BE2C (cell line): ENCODE measurements around the gene CFAP119.

Experiments
- DNase-seq: peaks from one replicate; pipeline ENCODE4 v3.0.0-alpha.2; 2020
- H3K27me3 ChIP-seq: fragments of 250-450 bp; sonication (Bioruptor Pico); 2 replicates; pipeline ENCODE4 v1.5.1; 2020; ENCODE audit warnings: mild to moderate bottlenecking
- H3K36me3 ChIP-seq: fragments of 250-450 bp; sonication (Bioruptor Pico); 2 replicates; pipeline ENCODE4 v1.5.1; 2020; ENCODE audit warnings: mild to moderate bottlenecking
- H3K4me1 ChIP-seq: fragments of 250-450 bp; sonication (Bioruptor Pico); 2 replicates; pipeline ENCODE4 v1.5.1; 2020
- H3K4me3 ChIP-seq: 2 replicates; pipeline ENCODE4 v1.5.1; 2011; ENCODE audit warnings: low read depth, low read length
- H3K9me3 ChIP-seq: fragments of 250-450 bp; sonication (Bioruptor Pico); 2 replicates; pipeline ENCODE4 v1.5.1; 2020
- CTCF ChIP-seq: IDR thresholded peaks from 2 replicates; pipeline ENCODE4 v1.5.1; 2012; ENCODE audit warnings: mild to moderate bottlenecking, low read depth, low read length

Gene CFAP119

GRCh38 chr16:30740364-30741251 lies 21.3 kb downstream of the CFAP119 start:
- DNase-seq, result no peak
- Histone ChIP-seq H3K4me1 (peaks cover 13% of the 10 kb centered on the region), H3K9me3 (no peaks in the 10 kb centered on the region), H3K36me3 (peaks cover 35% of the 10 kb centered on the region), H3K4me3 (no peak overlapping the region), H3K27me3 (no peaks in the 10 kb centered on the region)
- no peak for TF ChIP-seq CTCF

DNA sequence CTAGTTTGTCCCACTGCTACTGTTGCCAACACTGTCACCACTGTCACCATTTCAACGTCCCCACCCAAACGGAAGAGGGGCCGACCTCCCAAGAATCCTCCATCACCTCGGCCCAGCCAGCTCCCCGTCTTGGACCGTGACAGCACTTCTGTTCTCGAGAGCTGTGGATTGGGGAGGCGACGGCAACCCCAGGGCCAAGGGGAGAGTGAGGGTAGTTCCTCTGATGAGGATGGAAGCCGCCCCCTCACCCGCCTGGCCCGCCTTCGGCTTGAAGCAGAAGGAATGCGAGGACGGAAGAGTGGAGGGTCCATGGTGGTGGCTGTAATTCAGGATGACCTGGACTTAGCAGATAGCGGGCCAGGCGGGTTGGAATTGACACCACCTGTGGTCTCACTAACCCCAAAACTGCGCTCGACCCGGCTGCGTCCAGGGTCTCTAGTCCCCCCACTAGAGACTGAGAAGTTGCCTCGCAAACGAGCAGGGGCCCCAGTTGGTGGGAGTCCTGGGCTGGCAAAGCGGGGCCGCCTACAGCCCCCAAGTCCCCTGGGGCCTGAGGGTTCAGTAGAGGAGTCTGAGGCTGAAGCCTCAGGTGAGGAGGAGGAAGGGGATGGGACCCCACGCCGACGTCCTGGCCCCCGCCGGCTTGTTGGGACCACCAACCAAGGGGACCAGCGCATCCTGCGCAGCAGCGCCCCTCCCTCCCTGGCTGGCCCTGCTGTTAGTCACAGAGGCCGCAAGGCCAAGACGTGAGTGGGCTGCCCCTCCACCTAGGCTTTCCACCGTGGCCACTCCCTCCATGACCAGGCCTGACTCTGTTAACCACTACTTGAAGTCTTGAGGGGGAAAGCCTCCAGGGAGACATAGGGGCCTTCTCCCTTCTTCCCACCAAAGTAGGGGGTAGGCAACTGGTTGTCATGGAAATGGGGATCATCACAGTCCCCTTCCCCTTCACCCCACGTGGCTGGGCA lies 22.6 kb downstream of the CFAP119 start:
- Histone ChIP-seq H3K4me3 (no peak overlapping the region), H3K9me3 (no peaks in the 10 kb centered on the region), H3K27me3 (no peaks in the 10 kb centered on the region), H3K4me1 (peaks cover 13% of the 10 kb centered on the region), H3K36me3 (peaks cover 39% of the 10 kb centered on the region)
- no peak for DNase-seq
- TF ChIP-seq CTCF, result no peak

DNA sequence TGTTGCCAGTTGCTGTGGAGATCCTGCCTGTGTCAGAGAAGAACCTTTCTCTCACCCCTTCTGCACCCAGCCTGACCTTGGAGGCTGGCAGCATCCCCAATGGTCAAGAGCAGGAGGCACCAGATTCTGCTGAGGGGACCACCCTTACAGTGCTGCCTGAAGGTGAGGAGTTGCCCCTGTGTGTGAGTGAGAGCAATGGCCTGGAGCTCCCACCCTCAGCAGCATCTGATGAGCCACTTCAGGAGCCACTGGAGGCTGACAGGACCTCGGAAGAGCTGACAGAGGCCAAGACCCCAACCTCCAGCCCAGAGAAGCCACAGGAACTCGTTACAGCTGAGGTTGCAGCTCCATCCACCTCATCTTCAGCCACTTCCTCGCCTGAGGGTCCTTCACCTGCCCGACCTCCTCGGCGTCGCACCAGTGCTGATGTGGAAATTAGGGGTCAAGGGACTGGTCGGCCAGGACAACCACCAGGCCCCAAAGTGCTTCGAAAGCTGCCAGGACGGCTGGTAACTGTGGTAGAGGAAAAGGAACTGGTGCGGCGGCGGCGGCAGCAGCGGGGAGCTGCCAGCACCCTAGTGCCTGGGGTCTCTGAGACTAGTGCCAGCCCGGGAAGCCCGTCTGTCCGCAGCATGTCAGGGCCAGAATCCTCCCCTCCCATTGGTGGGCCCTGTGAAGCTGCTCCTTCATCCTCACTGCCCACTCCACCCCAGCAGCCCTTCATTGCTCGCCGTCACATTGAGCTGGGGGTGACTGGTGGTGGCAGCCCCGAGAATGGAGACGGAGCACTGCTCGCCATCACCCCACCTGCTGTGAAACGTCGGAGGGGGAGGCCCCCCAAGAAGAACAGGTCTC lies 23.8 kb downstream of the CFAP119 start:
- Histone ChIP-seq H3K4me3 (no peak overlapping the region), H3K9me3 (no peaks in the 10 kb centered on the region), H3K27me3 (no peaks in the 10 kb centered on the region), H3K36me3 (peaks cover 40% of the 10 kb centered on the region), H3K4me1 (peaks cover 13% of the 10 kb centered on the region)
- no peak for DNase-seq
- TF ChIP-seq CTCF, result no peak

DNA sequence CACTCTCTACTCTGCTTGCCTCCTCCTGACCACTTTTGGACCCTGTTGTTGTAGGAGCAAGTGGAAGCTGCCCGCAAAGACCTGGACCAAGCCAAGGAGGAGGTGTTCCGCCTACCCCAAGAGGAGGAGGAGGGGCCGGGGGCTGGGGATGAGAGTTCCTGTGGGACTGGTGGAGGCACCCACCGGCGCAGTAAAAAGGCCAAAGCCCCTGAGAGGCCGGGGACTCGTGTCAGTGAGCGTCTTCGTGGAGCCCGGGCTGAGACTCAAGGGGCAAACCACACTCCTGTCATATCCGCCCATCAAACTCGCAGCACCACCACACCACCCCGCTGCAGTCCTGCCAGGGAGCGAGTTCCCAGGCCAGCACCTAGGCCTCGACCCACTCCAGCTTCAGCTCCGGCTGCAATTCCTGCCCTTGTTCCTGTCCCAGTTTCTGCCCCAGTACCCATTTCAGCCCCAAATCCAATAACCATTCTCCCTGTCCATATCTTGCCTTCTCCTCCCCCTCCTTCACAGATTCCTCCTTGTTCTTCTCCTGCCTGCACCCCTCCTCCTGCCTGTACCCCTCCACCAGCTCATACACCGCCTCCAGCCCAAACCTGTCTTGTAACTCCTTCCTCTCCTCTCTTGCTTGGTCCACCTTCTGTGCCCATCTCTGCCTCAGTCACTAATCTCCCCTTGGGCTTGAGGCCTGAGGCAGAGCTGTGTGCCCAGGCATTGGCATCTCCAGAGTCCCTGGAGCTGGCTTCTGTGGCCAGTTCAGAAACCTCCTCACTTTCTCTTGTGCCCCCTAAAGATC lies 24.7 kb downstream of the CFAP119 start:
- no peak overlapping the region for H3K4me3 ChIP-seq
- no peaks in the 10 kb centered on the region for H3K27me3 ChIP-seq
- H3K4me1 ChIP-seq, result peaks cover 12% of the 10 kb centered on the region
- DNase-seq, result no peak
- H3K9me3 ChIP-seq, result no peaks in the 10 kb centered on the region
- no peak for TF ChIP-seq CTCF
- peaks cover 40% of the 10 kb centered on the region for H3K36me3 ChIP-seq

DNA sequence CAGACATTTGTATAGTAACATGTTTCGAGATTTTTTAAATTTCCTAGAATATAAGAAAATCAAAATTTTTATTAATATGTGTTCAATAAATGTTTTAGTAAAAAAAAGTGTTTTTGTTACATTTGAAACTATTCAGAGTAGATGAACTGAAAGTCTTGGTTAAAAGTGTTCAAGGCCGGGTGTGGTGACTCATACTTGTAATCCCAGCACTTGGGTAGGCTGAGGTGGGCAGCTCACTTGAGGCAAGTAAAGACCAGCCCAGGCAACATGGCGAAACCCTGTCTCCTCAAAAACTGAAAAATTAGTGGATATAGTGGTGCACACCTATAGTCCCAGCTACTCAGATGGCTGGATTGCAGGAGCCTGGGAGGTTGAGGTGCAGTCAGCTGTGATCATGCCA lies 30.5 kb downstream of the CFAP119 start:
- no peak for DNase-seq
- peaks cover 28% of the 10 kb centered on the region for H3K36me3 ChIP-seq
- H3K27me3 ChIP-seq, result no peaks in the 10 kb centered on the region
- H3K9me3 ChIP-seq, result no peaks in the 10 kb centered on the region
- no peak overlapping the region for H3K4me3 ChIP-seq
- no peak for TF ChIP-seq CTCF
- H3K4me1 ChIP-seq, result no peaks in the 10 kb centered on the region
